HepG2 (cell line): ENCODE results near the gene CACTIN. TPM values are rescaled to one million over a fixed set of nuclear protein-coding genes. Genes with fewer than 3 reads are reported as not detected.
A peak's percentile ranks its signal among the peaks of the same experiment; 100 is the strongest.

Source experiments
- ATAC-seq: fragments of 200-7000 bp; cut with Tn5 transposase; 3 replicates; pipeline ENCODE4 v1.9.1; 2020; ENCODE audit warnings: mild to moderate bottlenecking, moderate library complexity
- BruUV-seq: library from RNA; stranded (reverse); fragments of 400-500 nt; replicated peaks from 2 replicates; lab custom pipeline; 2021; lab: Mats Ljungman, UMichigan
- CTCF ChIA-PET: fragments of 300-600 bp; formaldehyde crosslinking; extraction: SDS; loops from one replicate; lab custom pipeline; 2021; ENCODE audit warnings: low total read pairs, inconsistent platforms, low intra/inter-chr PET ratio; lab: Yijun Ruan, JAX
- POLR2A ChIA-PET: fragments of 350-600 bp; sonication (Branson Sonifier 250); formaldehyde crosslinking; loops from one replicate; lab custom pipeline; 2020; ENCODE audit warnings: antibody characterized with exemption, inconsistent platforms; lab: Yijun Ruan, JAX
- DNase-seq: peaks from one replicate; pipeline ENCODE4 v3.0.0-alpha.2; 2015; ENCODE audit warnings: low spot score
- FAIRE-seq: peaks from 3 replicates; lab custom pipeline; 2011; peaks lifted over from hg19 to GRCh38; lab: Jason Lieb, UNC
- H2AFZ ChIP-seq: one replicate; pipeline ENCODE4 v1.6.1; 2011; ENCODE audit warnings: low read length, inconsistent platforms
- H3K27ac ChIP-seq: fragments of 300-600 bp; 3 replicates; pipeline ENCODE4 v1.8.0; 2011; ENCODE audit warnings: mixed run types, mild to moderate bottlenecking, mixed read lengths, low read length, inconsistent platforms; ENCODE audit not compliant: insufficient read depth; ENCODE audit errors: extremely low read length
- H3K27me3 ChIP-seq, 2 experiments: fragments of 200-600 bp in 1 of 2; 2 replicates in 1 of 2; 3 replicates in 1 of 2; pipeline versions ENCODE4 v1.6.0 to v1.8.0; 2011; ENCODE audit warnings: low read length in 2 of 2, mild to moderate bottlenecking in 2 of 2, moderate library complexity in 2 of 2, inconsistent platforms in 1 of 2; ENCODE audit not compliant: insufficient read depth in 2 of 2, control insufficient read depth in 1 of 2
- H3K36me3 ChIP-seq, 2 experiments: fragments of 200-600 bp in 1 of 2; replicated peaks in 1 of 2; 2 replicates in 1 of 2; 3 replicates in 1 of 2; pipeline versions ENCODE4 v1.5.1 to v1.8.0; 2011; ENCODE audit warnings: low read length in 2 of 2, inconsistent platforms in 1 of 2; ENCODE audit not compliant: insufficient read depth in 2 of 2, control insufficient read depth in 1 of 2
- H3K4me1 ChIP-seq: 2 replicates; pipeline ENCODE4 v1.5.1; 2012; ENCODE audit warnings: low read length, inconsistent platforms; ENCODE audit not compliant: insufficient read depth
- H3K4me2 ChIP-seq: 2 replicates; pipeline ENCODE4 v1.6.0; 2011; ENCODE audit warnings: low read depth, low read length, inconsistent platforms
- H3K4me3 ChIP-seq, 3 experiments: fragments of 200-600 bp in 1 of 3; sonication (generic), shearing (Covaris generic) in 1 of 3; replicated peaks in 1 of 3; 2 replicates each; pipeline ENCODE4 v1.5.1; 2011 to 2016; ENCODE audit warnings: low read length in 3 of 3, inconsistent platforms in 2 of 3, low read depth in 2 of 3, mild to moderate bottlenecking in 2 of 3, control low read depth in 1 of 3, mixed read lengths in 1 of 3; ENCODE audit not compliant: insufficient read depth in 1 of 3
- H3K79me2 ChIP-seq: one replicate; pipeline ENCODE4 v1.6.1; 2011; ENCODE audit warnings: low read length, inconsistent platforms; ENCODE audit not compliant: insufficient read depth
- H3K9ac ChIP-seq: 2 replicates; pipeline ENCODE4 v1.6.0; 2011; ENCODE audit warnings: mild to moderate bottlenecking, low read depth, low read length, inconsistent platforms; ENCODE audit not compliant: insufficient read depth
- H3K9me3 ChIP-seq: 2 replicates; pipeline ENCODE4 v1.5.1; 2012; ENCODE audit warnings: mild to moderate bottlenecking, low read length
- H4K20me1 ChIP-seq: 2 replicates; pipeline ENCODE4 v1.6.0; 2011; ENCODE audit warnings: inconsistent platforms, mild to moderate bottlenecking, low read length, moderate library complexity; ENCODE audit not compliant: insufficient read depth
- ARNTL ChIP-seq: sonication (generic); formaldehyde crosslinking; IDR thresholded peaks from 2 replicates; pipeline ENCODE4 v1.4.0; 2020; ENCODE audit warnings: mild to moderate bottlenecking, missing genetic modification reagents
- LCORL ChIP-seq, 2 experiments: fragments of 450-650 bp in 1 of 2; sonication (generic) in 1 of 2; formaldehyde crosslinking in 1 of 2; IDR thresholded peaks; 2 replicates each; pipeline versions ENCODE4 v1.5.0 to v1.6.1; 2017 to 2020; ENCODE audit warnings: antibody characterized with exemption in 1 of 2, missing genetic modification reagents in 1 of 2
- ZNF546 ChIP-seq: sonication (generic); formaldehyde crosslinking; conservative IDR thresholded peaks from 2 replicates; pipeline ENCODE4 v1.8.1; 2023; ENCODE audit warnings: mild to moderate bottlenecking, missing genetic modification reagents
- WGBS: methylation state at CpG from one replicate; pipeline ENCODE4 v1.1.6; 2017; ENCODE audit warnings: low lambda C conversion rate; 5-methylcytosine and 5-hydroxymethylcytosine counted together
- in situ Hi-C: cut with HindIII; loops from 2 replicates; pipeline ENCODE4 v1.10.0; 2017; ENCODE audit warnings: low pct_unique_long_range_greater_than_20kb; ENCODE audit not compliant: extremely low pct_ligation_motif_present
- intact Hi-C: fragments of 100-400 bp; cut with micrococcal nuclease; formaldehyde crosslinking; loops from one replicate; pipeline ENCODE4 v1.10.0; 2022; ENCODE audit not compliant: unreplicated experiment
- polyA plus RNA-seq, 8 experiments: library from polyadenylated mRNA; depleted of rRNA in 3 of 8; stranded (reverse) in 7 of 8; unstranded in 1 of 8; fragments of >200 nt; fragmentation: Illumina TruSeq in 4 of 8; extraction: Trizol in 4 of 8; gene quantifications; 2 replicates each; pipeline versions ENCODE4 v1.2.1 to v1.2.3, GENCODE V29; 2011 to 2016; ENCODE audit warnings: low read depth in 4 of 8, missing spikeins in 1 of 8, mixed read lengths in 1 of 8; ENCODE audit not compliant: insufficient read depth in 1 of 8
- total RNA-seq, 5 experiments: library from RNA; depleted of rRNA; stranded (reverse); fragments of >200 nt; fragmentation: Illumina TruSeq; extraction: Trizol; gene quantifications; 2 replicates each; pipeline ENCODE4 v1.2.3, GENCODE V29; 2016; ENCODE audit warnings: low read depth in 1 of 5
- TF ChIP-seq, protein P1 (sequence below): sonication (generic); formaldehyde crosslinking; IDR thresholded peaks from 2 replicates; pipeline ENCODE4 v1.5.1; 2020; ENCODE audit warnings: missing genetic modification reagents, mild to moderate bottlenecking, borderline replicate concordance

CACTIN gene
- total and polyA plus RNA-seq, 2 of the 13 experiments (the other 11 are each of a cell fraction or from before 2014, with no cell fraction given): 10.0 to 16.6 TPM

DNA sequence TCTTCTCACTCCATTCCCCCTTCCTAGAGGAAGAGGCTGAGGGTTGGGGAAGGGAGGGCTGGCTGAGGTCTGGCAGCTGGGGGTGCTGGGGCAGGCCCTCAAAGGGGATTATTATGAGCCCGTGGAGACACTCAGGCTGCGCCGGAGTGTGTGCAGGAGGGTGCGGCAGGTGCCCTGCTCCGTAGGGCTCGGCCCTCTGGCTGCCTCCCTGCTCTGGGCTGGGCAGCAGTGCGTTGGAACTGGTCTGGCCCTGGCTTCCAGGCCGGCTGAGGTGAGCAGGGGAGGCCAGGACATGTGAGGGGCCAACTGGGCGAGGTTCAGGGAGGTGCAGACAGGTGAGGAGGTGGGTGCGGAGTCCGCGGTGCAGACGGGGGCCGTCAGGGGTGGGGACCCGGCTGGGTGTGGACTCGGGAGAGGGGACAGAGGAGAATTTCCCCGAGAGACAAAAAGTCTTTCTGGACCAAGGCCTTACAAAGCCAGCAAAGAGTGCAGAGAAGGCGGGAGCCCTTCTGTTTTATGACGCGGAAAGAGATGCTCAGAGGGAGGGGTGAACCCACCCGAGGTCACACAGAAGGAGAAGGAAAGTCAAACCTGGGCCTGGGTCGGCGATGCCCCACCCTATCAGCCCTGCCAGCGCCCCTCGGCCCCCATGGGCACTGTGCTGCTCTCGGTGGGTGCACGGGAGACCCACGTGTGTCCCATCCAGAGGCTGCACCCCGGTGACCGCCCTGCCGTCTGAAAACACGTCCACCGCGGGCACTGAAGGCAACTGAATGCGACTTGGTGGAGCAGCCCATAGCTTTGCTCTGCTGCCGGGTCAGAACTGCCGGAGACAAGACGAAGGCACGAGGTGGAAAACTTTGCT, 42.7 kb upstream of the CACTIN start:
- H3K4me3 ChIP-seq: peak overlapping the region in 1 of 3 experiments; percentile 40; a peak in 1 of 6 replicates
- WGBS: 84% methylated on average over 39 of the region's 39 CpGs
- ChIA-PET CTCF (interaction anchor here (1.5 kb wide), 1 partner anchor 36 kb away, joined by 4 read pairs; no protein-coding TSS in a partner anchor), POLR2A (interaction anchor here (0.8 kb wide), 1 partner anchor 18 kb away, joined by 3 read pairs; no protein-coding TSS in a partner anchor)
- peak; percentile 16 for ATAC-seq
- no peak overlapping the region for H2AFZ ChIP-seq
- no TSS peak for BruUV-seq
- no peak for FAIRE-seq
- TF ChIP-seq LCORL (IDR thresholded peaks at IDR 0.05) (no peak), LCORL (CRISPR knock-in tag; IDR thresholded peaks at IDR 0.05) (peak; percentile 3; the same call in 1 of the 2 replicates), ZNF546 (CRISPR knock-in tag) (0 out of 2 replicates have a peak, but pooled peaks have one; percentile 2), ARNTL (0 out of 2 replicates have a peak, but pooled peaks have one; percentile 6)
- TF ChIP-seq, protein P1, sequence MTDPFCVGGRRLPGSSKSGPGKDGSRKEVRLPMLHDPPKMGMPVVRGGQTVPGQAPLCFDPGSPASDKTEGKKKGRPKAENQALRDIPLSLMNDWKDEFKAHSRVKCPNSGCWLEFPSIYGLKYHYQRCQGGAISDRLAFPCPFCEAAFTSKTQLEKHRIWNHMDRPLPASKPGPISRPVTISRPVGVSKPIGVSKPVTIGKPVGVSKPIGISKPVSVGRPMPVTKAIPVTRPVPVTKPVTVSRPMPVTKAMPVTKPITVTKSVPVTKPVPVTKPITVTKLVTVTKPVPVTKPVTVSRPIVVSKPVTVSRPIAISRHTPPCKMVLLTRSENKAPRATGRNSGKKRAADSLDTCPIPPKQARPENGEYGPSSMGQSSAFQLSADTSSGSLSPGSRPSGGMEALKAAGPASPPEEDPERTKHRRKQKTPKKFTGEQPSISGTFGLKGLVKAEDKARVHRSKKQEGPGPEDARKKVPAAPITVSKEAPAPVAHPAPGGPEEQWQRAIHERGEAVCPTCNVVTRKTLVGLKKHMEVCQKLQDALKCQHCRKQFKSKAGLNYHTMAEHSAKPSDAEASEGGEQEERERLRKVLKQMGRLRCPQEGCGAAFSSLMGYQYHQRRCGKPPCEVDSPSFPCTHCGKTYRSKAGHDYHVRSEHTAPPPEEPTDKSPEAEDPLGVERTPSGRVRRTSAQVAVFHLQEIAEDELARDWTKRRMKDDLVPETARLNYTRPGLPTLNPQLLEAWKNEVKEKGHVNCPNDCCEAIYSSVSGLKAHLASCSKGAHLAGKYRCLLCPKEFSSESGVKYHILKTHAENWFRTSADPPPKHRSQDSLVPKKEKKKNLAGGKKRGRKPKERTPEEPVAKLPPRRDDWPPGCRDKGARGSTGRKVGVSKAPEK (CRISPR knock-in tag): no peak
- in situ Hi-C loops: no loop called here
- no peaks in the 10 kb centered on the region for H4K20me1 ChIP-seq
- intact Hi-C loops: loop anchor here (5.0 kb wide), 1 partner anchor 33 kb away; the partner anchor contains the start of gene PIP5K1C
- peak overlapping the region; percentile 51 for H3K4me2 ChIP-seq
- H3K27ac ChIP-seq: peak overlapping the region; percentile 38
- no peaks in the 10 kb centered on the region for H3K79me2 ChIP-seq
- peaks cover 0 to 3% of the 10 kb centered on the region in 2 experiments; a peak in 1 of 5 replicates for H3K36me3 ChIP-seq
- H3K27me3 ChIP-seq: no peaks in the 10 kb centered on the region
- no peak for DNase-seq
- peaks cover 21% of the 10 kb centered on the region for H3K4me1 ChIP-seq
- H3K9ac ChIP-seq: no peak overlapping the region
- H3K9me3 ChIP-seq: no peaks in the 10 kb centered on the region
